ENCODE measurements around the gene ISLR. TPM values are rescaled to one million over a fixed set of nuclear protein-coding genes. Genes with fewer than 3 reads are reported as not detected.

ISLR gene
- polyA plus RNA-seq, 1 donor (not counting 4 experiments of a cell fraction or from before 2014, with no cell fraction given): not detected

DNA sequence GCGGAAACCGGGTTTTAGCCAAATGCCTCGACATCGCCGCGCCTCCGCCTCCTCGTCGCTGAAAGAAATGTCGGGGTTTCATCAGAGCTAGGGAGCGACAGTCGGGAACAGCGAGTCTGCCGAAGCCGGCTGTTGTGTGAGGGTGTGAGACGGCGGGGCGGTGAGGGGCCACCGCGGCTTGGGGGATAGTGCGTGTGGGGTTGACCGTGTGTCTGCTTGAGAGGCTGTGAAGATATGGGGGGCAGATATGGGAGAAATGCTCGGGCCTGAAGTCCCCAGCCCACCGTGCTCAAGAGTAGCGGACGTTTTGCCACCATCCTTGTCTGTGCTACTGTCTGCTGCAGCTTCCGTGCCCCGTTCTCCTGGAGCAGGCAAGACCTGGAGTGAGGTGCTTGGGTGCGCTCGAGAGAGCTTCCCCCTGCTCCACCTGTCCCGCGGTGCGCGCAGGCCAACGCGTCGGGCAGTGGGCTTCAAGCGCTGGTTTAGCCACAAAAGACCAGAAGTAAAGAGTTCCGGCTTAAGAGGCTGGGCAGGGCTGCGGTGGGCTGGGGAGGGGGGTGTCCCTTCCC lies 43.8 kb upstream of the ISLR start:
- no peak overlapping the region for H2AFZ ChIP-seq (ENCODE audit: control insufficient read depth, low read length)
- TF ChIP-seq, protein P1, sequence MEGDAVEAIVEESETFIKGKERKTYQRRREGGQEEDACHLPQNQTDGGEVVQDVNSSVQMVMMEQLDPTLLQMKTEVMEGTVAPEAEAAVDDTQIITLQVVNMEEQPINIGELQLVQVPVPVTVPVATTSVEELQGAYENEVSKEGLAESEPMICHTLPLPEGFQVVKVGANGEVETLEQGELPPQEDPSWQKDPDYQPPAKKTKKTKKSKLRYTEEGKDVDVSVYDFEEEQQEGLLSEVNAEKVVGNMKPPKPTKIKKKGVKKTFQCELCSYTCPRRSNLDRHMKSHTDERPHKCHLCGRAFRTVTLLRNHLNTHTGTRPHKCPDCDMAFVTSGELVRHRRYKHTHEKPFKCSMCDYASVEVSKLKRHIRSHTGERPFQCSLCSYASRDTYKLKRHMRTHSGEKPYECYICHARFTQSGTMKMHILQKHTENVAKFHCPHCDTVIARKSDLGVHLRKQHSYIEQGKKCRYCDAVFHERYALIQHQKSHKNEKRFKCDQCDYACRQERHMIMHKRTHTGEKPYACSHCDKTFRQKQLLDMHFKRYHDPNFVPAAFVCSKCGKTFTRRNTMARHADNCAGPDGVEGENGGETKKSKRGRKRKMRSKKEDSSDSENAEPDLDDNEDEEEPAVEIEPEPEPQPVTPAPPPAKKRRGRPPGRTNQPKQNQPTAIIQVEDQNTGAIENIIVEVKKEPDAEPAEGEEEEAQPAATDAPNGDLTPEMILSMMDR (optimal IDR thresholded peaks at IDR 0.05 in 1 of 3, IDR thresholded peaks at IDR 0.05 in 1 of 3, conservative IDR thresholded peaks at IDR 0.05 in 1 of 3; ENCODE audit: extremely low read depth in 1 of 3, insufficient read depth in 2 of 3, low read length in 3 of 3): no peak
- TF ChIP-seq EZH2 (IDR thresholded peaks at IDR 0.05; ENCODE audit: low read length): peak; percentile 99
- peaks cover 4% of the 10 kb centered on the region for H4K20me1 ChIP-seq (ENCODE audit: control insufficient read depth, extremely low read depth, insufficient read depth, low read length)
- no peaks in the 10 kb centered on the region for H3K79me2 ChIP-seq (ENCODE audit: control insufficient read depth, insufficient read depth, low read length)
- DNase-seq (ENCODE audit: low read depth, low spot score) (no peak), FAIRE-seq (no peak)
- H3K4me1 ChIP-seq (ENCODE audit: control insufficient read depth, extremely low read depth, insufficient read depth, low read length): peaks cover 5% of the 10 kb centered on the region
- H3K36me3 ChIP-seq (ENCODE audit: control insufficient read depth in 2 of 2, extremely low read depth in 1 of 2, insufficient read depth in 2 of 2, low read length in 2 of 2): no peaks in the 10 kb centered on the region
- dilution Hi-C loops (cut with MboI; ENCODE audit: extremely low pct_ligation_motif_present, low sequenced_read_pairs): no loop called here
- H3K4me3 ChIP-seq (ENCODE audit: control insufficient read depth in 2 of 3, extremely low read depth in 1 of 3, insufficient read depth in 2 of 3, low read depth in 1 of 3, low read length in 3 of 3): no peak overlapping the region
- H3K27ac ChIP-seq (ENCODE audit: control insufficient read depth, insufficient read depth, low read length): no peak overlapping the region
- H3K27me3 ChIP-seq (ENCODE audit: control insufficient read depth, extremely low read depth, insufficient read depth, low read length): peaks cover 77% of the 10 kb centered on the region
- no peaks in the 10 kb centered on the region for H3K9me1 ChIP-seq (ENCODE audit: control insufficient read depth, extremely low read depth, insufficient read depth, low read length)
- no peak overlapping the region for H3K4me2 ChIP-seq (ENCODE audit: control insufficient read depth, extremely low read depth, insufficient read depth, low read depth, low read length)
- no peaks in the 10 kb centered on the region for H3K9me3 ChIP-seq (ENCODE audit: control insufficient read depth, low read depth, low read length)
- no peak overlapping the region for H3K9ac ChIP-seq (ENCODE audit: control insufficient read depth, extremely low read depth, insufficient read depth, low read length)

DNA sequence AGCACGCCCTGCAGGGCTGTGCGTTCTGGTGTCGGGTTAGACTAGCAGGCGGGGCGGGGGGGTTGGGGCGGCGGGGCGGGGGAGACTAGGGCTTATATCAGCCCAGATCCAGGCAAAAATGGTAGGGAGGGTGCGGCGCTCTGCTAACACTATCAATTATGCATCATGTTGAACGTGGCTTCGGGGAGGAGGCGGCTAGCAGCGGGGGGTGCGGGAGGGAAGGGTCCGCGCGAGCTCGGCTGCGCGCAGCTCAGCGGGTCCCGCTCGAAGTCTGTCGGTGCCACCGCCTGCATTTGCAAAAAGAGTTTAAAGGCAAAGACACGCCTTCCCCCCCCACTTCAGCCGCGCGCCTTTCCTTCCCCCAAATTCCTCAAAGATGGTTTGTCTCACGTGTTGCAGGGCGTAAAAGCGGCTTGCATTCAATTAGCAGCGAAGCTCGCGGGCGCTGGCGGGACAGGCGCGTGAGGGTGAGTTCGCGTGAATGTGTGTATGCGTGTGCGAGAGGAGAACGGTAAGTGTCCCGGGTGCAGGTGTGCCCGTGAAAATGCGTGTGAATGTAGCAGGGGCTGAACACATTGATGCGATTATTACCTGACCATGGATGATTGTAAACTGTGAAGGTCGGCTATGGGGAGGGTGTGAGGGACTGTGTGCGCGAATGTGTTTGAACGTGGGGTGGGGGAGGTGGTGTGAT lies 43.2 kb upstream of the ISLR start, which contains the start of gene ISLR2:
Gene ISLR2, plus strand, starts transcription at position 432 of the 694 bp plus-strand sequence. CDS start 2,169 bp downstream, outside the sequence.
- no peaks in the 10 kb centered on the region for H3K79me2 ChIP-seq (ENCODE audit: control insufficient read depth, insufficient read depth, low read length)
- H3K27ac ChIP-seq (ENCODE audit: control insufficient read depth, insufficient read depth, low read length): no peak within 1 kb of the TSS
- no peak within 1 kb of the TSS for H3K9ac ChIP-seq (ENCODE audit: control insufficient read depth, extremely low read depth, insufficient read depth, low read length)
- no peak for FAIRE-seq
- no peaks in the 10 kb centered on the region for H3K9me1 ChIP-seq (ENCODE audit: control insufficient read depth, extremely low read depth, insufficient read depth, low read length)
- peaks cover 5% of the 10 kb centered on the region for H3K4me1 ChIP-seq (ENCODE audit: control insufficient read depth, extremely low read depth, insufficient read depth, low read length)
- dilution Hi-C loops (cut with MboI; ENCODE audit: extremely low pct_ligation_motif_present, low sequenced_read_pairs): no loop called here
- H2AFZ ChIP-seq (ENCODE audit: control insufficient read depth, low read length): no peak within 1 kb of the TSS
- H3K4me2 ChIP-seq (ENCODE audit: control insufficient read depth, extremely low read depth, insufficient read depth, low read depth, low read length): no peak within 1 kb of the TSS
- TF ChIP-seq, protein P1 (optimal IDR thresholded peaks at IDR 0.05 in 1 of 3, IDR thresholded peaks at IDR 0.05 in 1 of 3, conservative IDR thresholded peaks at IDR 0.05 in 1 of 3; ENCODE audit: extremely low read depth in 1 of 3, insufficient read depth in 2 of 3, low read length in 3 of 3): no peak
- TF ChIP-seq EZH2 (IDR thresholded peaks at IDR 0.05; ENCODE audit: low read length): peak; percentile 90
- no peak within 1 kb of the TSS for H3K4me3 ChIP-seq (ENCODE audit: control insufficient read depth in 2 of 3, extremely low read depth in 1 of 3, insufficient read depth in 2 of 3, low read depth in 1 of 3, low read length in 3 of 3)
- H3K27me3 ChIP-seq (ENCODE audit: control insufficient read depth, extremely low read depth, insufficient read depth, low read length): peaks cover 78% of the 10 kb centered on the region
- H4K20me1 ChIP-seq (ENCODE audit: control insufficient read depth, extremely low read depth, insufficient read depth, low read length): peaks cover 4% of the 10 kb centered on the region
- no peak for DNase-seq (ENCODE audit: low read depth, low spot score)
- H3K36me3 ChIP-seq (ENCODE audit: control insufficient read depth in 2 of 2, extremely low read depth in 1 of 2, insufficient read depth in 2 of 2, low read length in 2 of 2): no peaks in the 10 kb centered on the region
- no peaks in the 10 kb centered on the region for H3K9me3 ChIP-seq (ENCODE audit: control insufficient read depth, low read depth, low read length)

Data from keratinocyte (primary cell).